GM21360 (cell line): Measurements from ENCODE around the gene NPPB.

ENCODE experiments used
- ATAC-seq: cut with Tn5 transposase; IDR thresholded peaks from one replicate; pipeline ENCODE4 v1.9.1; 2021; ENCODE audit warnings: mild to moderate bottlenecking, moderate library complexity; ENCODE audit not compliant: unreplicated experiment

NPPB gene

DNA sequence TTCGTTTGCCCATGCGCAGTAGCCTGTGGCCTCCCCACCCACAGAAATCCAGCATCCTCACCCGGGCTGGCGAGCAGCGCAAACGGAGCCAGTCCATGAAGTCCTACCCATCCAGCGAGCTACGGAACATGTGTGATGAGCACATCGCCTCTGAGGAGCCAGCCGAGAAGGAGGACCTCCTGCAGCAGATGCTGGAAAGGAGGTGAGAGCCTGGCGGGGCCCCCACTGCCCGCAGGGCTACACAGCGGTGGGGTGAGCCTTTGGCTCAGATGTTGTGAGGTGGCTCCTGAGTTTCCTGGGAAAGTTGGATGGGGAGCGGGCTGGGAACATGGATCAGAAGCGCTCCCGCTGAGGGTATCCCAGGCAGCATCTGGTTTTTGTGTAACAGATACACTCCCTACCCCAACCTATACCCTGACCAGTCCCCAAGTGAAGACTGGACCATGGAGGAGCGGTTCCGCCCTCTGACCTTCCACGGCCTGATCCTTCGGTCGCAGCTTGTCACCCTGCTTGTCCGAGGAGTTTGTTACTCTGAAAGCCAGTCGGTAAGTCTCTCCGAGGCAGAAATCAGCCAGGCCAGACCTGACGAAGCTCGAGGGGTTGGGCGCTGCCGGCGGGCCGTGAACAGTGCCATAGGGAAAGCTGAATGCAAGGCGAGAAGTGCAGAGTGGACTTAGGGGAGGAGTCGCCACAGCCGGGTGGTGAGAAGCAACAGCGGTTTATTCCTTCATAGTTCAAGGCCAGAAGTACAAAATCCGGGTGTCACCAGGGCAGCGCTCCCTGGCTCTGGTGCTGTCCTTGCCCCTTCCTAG is 21.6 kb downstream of the NPPB start:
- ATAC-seq, result no peak

DNA sequence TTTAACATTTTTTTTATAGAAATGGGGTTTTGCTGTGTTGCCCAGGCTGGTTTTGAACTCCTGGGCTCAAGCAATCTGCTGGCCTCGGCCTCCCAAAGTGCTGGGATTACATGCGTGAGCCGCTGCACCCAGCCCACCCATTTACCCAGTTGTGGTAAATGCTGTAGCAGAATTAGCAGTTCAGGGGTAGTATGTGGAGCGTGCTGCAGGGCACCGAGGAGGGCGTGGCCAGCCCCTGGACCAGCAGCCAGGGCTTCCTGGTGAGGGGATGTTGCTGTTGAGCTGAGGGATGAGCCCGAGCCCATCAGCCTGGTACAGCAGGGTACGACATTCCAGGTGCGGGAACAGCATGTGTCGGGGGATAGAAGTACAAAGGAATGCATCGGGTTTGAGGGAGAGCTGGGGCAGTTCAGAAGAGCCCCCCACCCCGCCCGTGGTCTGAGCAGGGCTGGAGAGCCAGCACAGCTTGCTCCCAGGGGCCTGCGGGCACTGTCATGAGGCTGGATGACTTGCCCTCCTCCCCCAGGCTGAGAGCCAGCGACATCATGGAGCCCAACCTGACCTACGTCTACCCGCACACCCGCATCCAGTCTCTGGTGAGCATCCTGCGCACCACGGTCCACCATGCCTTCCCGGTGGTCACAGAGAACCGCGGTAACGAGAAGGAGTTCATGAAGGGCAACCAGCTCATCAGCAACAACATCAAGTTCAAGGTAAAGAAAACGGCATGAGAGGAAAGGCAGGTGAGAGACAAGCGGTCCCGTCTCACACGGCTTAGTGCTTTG is 23.1 kb downstream of the NPPB start:
- no peak for ATAC-seq

DNA sequence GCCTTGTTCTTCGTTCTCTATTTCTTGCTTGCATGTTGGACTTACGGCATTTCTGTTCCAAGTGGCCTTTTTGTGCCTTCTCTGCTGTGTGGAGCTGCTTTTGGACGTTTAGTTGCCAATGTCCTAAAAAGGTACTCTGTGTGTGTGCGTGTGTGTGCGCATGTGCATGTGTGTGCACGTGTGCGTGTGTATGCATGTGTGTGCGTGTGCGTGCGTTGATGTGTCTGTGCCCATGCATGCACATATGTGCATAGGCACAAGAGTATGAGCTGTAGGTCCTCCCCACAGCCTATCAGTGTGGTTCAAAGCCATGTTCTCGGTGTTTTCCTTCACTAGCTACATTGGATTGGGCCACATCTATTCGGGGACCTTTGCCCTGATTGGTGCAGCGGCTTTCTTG is 24.8 kb downstream of the NPPB start:
- no peak for ATAC-seq

GRCh38 chr1:11833497-11833896 is 25.2 kb downstream of the NPPB start:
- no peak for ATAC-seq

DNA sequence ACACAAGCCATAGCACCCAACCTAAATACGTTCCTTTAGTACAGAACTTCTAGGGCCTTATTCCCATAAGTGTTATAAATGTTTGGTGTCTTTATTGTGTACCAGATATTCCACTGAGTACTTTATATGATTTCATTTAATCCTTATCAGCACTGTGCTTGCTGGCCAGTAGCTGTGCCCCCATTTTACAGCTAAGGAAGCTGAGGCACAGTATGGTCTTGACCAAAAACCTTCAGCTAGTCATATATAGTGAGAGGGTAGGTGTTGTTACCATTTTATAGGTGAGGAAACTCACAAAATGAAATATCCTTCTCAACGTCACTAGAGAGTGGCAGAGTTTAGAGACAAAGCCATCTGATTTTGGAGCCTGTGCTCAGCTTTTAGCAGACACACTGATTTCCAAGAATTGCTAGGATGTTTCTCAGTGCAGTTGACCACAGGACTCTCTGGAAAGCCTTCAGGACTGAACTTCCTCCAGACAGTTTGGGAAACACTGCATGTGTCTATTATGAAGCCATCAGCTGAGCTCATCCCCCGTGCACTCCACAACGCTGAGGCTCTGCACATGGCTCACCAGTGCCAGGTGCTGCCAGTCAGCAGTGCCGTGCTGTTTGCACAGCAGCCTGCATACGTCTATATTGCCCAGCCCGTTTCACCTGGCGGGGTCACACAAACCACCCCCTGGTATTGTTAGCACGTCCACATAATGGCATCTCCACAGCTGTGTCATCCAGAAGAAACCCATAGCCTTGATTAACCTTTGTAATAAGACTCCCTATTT is 26.6 kb downstream of the NPPB start:
- no peak for ATAC-seq

- ATAC-seq, result no peak
Observed at GRCh38 chr1:11828511-11828910, 30.2 kb downstream of the NPPB start.

DNA sequence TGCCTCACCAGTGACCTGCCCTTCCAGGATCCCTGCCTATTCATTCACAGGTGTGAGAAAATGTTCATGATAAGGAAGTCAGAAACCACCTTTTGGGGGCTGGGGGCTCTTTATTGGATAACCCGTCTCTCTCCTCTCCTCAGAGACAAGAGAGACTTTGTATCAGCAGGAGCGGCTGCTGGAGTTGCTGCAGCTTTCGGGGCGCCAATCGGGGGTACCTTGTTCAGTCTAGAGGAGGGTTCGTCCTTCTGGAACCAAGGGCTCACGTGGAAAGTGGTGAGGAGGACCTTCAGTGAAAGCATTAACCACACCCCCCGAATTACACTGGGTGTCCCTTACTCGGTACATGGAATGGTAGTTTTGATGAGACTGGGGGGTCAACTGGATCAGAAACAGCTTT is 31.8 kb downstream of the NPPB start:
- no peak for ATAC-seq

- ATAC-seq, result no peak
Observed at GRCh38 chr1:11825131-11825530, 33.6 kb downstream of the NPPB start.

GRCh38 chr1:11823366-11824137 is 35.2 kb downstream of the NPPB start:
- ATAC-seq, result no peak

- no peak for ATAC-seq
Observed at GRCh38 chr1:11822091-11822490, 36.7 kb downstream of the NPPB start.

DNA sequence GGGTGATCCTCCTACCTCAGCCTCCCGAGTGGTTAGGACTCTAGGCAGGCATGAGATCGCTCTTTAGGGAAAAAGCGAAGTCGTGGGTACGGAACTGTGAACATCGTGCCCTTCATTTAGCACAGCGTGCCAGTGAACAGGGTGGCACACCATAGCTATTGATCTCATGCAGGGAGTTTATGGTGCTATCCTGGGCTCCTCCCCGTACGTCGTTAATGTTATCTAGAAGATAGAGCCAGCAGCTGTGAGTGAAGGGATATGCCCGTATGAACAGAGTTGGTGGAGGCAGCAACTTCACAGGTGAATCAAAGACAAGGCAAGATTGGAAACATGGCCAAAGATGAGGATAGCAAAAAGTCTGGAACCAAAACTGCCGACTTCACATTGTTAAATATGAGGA is 41.6 kb downstream of the NPPB start:
- no peak for ATAC-seq

DNA sequence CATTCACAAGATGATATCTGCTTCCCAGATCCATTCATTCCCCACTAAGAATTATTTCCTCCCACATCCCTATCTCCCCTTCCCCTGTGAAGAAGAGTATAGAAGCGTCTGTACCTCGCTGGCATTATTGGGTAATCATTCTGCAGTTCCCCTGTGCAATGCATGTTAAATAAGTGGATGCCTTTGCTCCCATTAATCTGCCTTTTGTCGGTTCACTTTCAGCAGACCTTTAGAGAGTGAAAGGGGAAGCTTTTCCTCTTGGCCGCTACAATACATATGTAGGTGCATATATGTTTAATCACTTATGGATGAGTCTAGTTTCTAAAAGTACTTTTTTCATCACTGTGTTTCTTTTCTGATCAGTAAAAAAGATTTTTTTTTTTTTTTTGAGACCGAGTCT is 45.7 kb downstream of the NPPB start:
- ATAC-seq, result no peak
